A673 (cell line): ENCODE measurements around the gene TRIM15. TPM values are rescaled to one million over a fixed set of nuclear protein-coding genes. Genes with fewer than 3 reads are reported as not detected.
"Not testable (repeated sequence)": the region's sequence is repeated elsewhere in the genome, so short reads cannot be mapped to it uniquely, and the experiment has no call there.

Experiments used
- BruUV-seq: library from RNA; stranded (reverse); fragments of 400-500 nt; replicated peaks from 2 replicates; lab custom pipeline; 2021; lab: Mats Ljungman, UMichigan
- CTCF ChIA-PET: fragments of 300-600 bp; sonication (Branson Sonifier 250); formaldehyde crosslinking; loops from one replicate; lab custom pipeline; 2022; ENCODE audit warnings: antibody characterized with exemption; lab: Charles Lee
- POLR2A ChIA-PET: fragments of 300-600 bp; sonication (Branson Sonifier 250); formaldehyde crosslinking; loops from one replicate; lab custom pipeline; 2022; ENCODE audit warnings: antibody characterized with exemption; ENCODE audit not compliant: low non-redundant PET; lab: Charles Lee
- DNase-seq: peaks from one replicate; pipeline ENCODE4 v3.0.0-alpha.2; 2015; ENCODE audit warnings: low spot score
- H3K27ac ChIP-seq: fragments of 200-600 bp; sonication (generic); 2 replicates; pipeline ENCODE4 v1.5.1; 2016; ENCODE audit warnings: mixed run types, low read depth, mild to moderate bottlenecking, mixed read lengths, antibody characterized with exemption, low read length; ENCODE audit not compliant: poor library complexity, severe bottlenecking
- H3K27me3 ChIP-seq: fragments of 200-600 bp; sonication (generic); replicated peaks from 2 replicates; pipeline ENCODE4 v1.6.1; 2017; ENCODE audit warnings: mixed run types, low read depth, mild to moderate bottlenecking, mixed read lengths, antibody characterized with exemption, low read length; ENCODE audit not compliant: insufficient read depth, poor library complexity
- H3K36me3 ChIP-seq: fragments of 200-600 bp; sonication (generic); 2 replicates; pipeline ENCODE4 v1.6.1; 2016; ENCODE audit warnings: mixed run types, mild to moderate bottlenecking, mixed read lengths, antibody characterized with exemption, low read length; ENCODE audit not compliant: insufficient read depth, poor library complexity, severe bottlenecking
- H3K4me1 ChIP-seq: fragments of 200-600 bp; sonication (generic); 2 replicates; pipeline ENCODE4 v1.6.1; 2017; ENCODE audit warnings: mixed run types, mild to moderate bottlenecking, mixed read lengths, antibody characterized with exemption, low read length; ENCODE audit not compliant: insufficient read depth, poor library complexity, severe bottlenecking
- H3K4me3 ChIP-seq: fragments of 200-600 bp; sonication (generic); 2 replicates; pipeline ENCODE4 v1.5.1; 2016; ENCODE audit warnings: low read depth, mixed run types, mild to moderate bottlenecking, mixed read lengths, low read length; ENCODE audit not compliant: poor library complexity, severe bottlenecking
- H3K9me3 ChIP-seq: fragments of 200-600 bp; sonication (generic); 2 replicates; pipeline ENCODE4 v1.6.1; 2016; ENCODE audit warnings: mixed run types, low read depth, mild to moderate bottlenecking, mixed read lengths, antibody characterized with exemption, low read length; ENCODE audit not compliant: poor library complexity, severe bottlenecking
- EZH2 ChIP-seq: fragments of 200-600 bp; sonication (generic); IDR thresholded peaks from 2 replicates; pipeline ENCODE4 v1.6.1; 2017; ENCODE audit warnings: borderline replicate concordance, low read depth, mild to moderate bottlenecking, mixed read lengths, antibody characterized with exemption, low read length; ENCODE audit not compliant: poor library complexity, severe bottlenecking
- intact Hi-C: fragments of 100-400 bp; cut with micrococcal nuclease; formaldehyde crosslinking; loops from one replicate; pipeline ENCODE4 v1.10.0; 2022; ENCODE audit not compliant: unreplicated experiment
- total RNA-seq: library from RNA; stranded (reverse); gene quantifications from 2 replicates; pipeline ENCODE4 v1.2.3, GENCODE V29; 2021
- TF ChIP-seq, protein P1 (sequence below): fragments of 300-800, 200-600 bp; sonication (generic); conservative IDR thresholded peaks from 2 replicates; pipeline ENCODE4 v1.5.1; 2017; ENCODE audit warnings: low read depth, mild to moderate bottlenecking, antibody characterized with exemption, low read length, moderate library complexity, mixed read lengths

The TRIM15 gene
- total RNA-seq, 1 experiment from 2014 or later = not detected

- intact Hi-C loops = loop anchor here (10.0 kb wide), 1 partner anchor 106 kb away; the partner anchor contains the start of gene TRIM39
- peaks cover 8% of the 10 kb centered on the region for H3K9me3 ChIP-seq
- no peak overlapping the region for H3K27ac ChIP-seq
- ChIA-PET POLR2A (interaction anchor here (0.5 kb wide), 1 partner anchor 21 kb away, joined by 3 read pairs; no protein-coding TSS in a partner anchor), CTCF (interaction anchor here (0.6 to 1.1 kb wide), 3 partner anchors 52 to 179 kb away, joined by 3 to 4 read pairs (median 3); no protein-coding TSS in a partner anchor)
- no peaks in the 10 kb centered on the region for H3K36me3 ChIP-seq
- no peak overlapping the region for H3K4me3 ChIP-seq
- no peaks in the 10 kb centered on the region for H3K27me3 ChIP-seq
- peak; percentile 74 for DNase-seq
- H3K4me1 ChIP-seq = no peaks in the 10 kb centered on the region
- TF ChIP-seq, protein P1, sequence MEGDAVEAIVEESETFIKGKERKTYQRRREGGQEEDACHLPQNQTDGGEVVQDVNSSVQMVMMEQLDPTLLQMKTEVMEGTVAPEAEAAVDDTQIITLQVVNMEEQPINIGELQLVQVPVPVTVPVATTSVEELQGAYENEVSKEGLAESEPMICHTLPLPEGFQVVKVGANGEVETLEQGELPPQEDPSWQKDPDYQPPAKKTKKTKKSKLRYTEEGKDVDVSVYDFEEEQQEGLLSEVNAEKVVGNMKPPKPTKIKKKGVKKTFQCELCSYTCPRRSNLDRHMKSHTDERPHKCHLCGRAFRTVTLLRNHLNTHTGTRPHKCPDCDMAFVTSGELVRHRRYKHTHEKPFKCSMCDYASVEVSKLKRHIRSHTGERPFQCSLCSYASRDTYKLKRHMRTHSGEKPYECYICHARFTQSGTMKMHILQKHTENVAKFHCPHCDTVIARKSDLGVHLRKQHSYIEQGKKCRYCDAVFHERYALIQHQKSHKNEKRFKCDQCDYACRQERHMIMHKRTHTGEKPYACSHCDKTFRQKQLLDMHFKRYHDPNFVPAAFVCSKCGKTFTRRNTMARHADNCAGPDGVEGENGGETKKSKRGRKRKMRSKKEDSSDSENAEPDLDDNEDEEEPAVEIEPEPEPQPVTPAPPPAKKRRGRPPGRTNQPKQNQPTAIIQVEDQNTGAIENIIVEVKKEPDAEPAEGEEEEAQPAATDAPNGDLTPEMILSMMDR = peak; percentile 89
- no peak for TF ChIP-seq EZH2
- BruUV-seq = no TSS peak
Measured at GRCh38 chr6:30219244-30219643, 55.9 kb downstream of the TRIM15 start.

DNA sequence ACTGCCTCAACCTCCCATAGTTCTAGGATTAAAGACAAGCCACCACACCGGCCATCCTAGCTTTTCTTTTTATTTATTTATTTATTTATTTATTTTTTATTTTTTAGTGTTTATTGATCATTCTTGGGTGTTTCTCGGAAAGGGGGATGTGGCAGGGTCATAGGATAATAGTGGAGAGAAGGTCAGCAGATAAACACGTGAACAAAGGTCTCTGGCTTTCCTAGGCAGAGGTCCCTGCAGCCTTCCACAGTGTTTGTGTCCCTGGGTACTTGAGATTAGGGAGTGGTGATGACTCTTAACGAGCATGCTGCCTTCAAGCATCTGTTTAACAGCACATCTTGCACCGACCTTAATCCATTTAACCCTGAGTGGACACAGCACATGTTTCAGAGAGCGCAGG lies 58.0 kb downstream of the TRIM15 start:
- intact Hi-C loops = loop anchor here (2.0 kb wide), 1 partner anchor 175 kb away; no protein-coding TSS in a partner anchor
- H3K27me3 ChIP-seq, H3K27ac ChIP-seq, CTCF ChIA-PET, POLR2A ChIA-PET, DNase-seq, BruUV-seq, H3K4me1 ChIP-seq, H3K36me3 ChIP-seq, H3K4me3 ChIP-seq: not testable (repeated sequence)
- peaks cover 12% of the 10 kb centered on the region for H3K9me3 ChIP-seq

GRCh38 chr6:30221956-30222355 lies 58.6 kb downstream of the TRIM15 start:
- peaks cover 12% of the 10 kb centered on the region for H3K9me3 ChIP-seq
- H3K27ac ChIP-seq, H3K4me1 ChIP-seq, H3K36me3 ChIP-seq, H3K27me3 ChIP-seq, DNase-seq, POLR2A ChIA-PET, BruUV-seq, CTCF ChIA-PET, H3K4me3 ChIP-seq: not testable (repeated sequence)
- intact Hi-C loops = loop anchor here (2.0 kb wide), 1 partner anchor 175 kb away; no protein-coding TSS in a partner anchor

Other genes starting within 250 kb of the TRIM15 start
- 190 TPM in 2 replicates for gene HLA-A, start 221.0 kb upstream of the TRIM15 start, total RNA-seq
- 30.9 and 34.2 TPM in 2 replicates for gene POLR1H, start 102.3 kb upstream of the TRIM15 start, total RNA-seq
- gene PPP1R11, start 96.3 kb upstream of the TRIM15 start, total RNA-seq = 46.2 and 46.8 TPM in 2 replicates
- not detected in 2 replicates for gene RNF39, start 87.8 kb upstream of the TRIM15 start, total RNA-seq
- not detected in 2 replicates for gene TRIM31, start 50.5 kb upstream of the TRIM15 start, total RNA-seq
- gene TRIM40, start 27.4 kb upstream of the TRIM15 start, total RNA-seq = not detected in 2 replicates
- gene TRIM10, start 2.3 kb upstream of the TRIM15 start, total RNA-seq = not detected in 2 replicates
- 38.6 and 41.3 TPM in 2 replicates for gene TRIM26, start 49.9 kb downstream of the TRIM15 start, total RNA-seq
- gene TRIM39, start 163.4 kb downstream of the TRIM15 start, total RNA-seq = 13.7 and 14.3 TPM in 2 replicates
- gene RPP21, start 181.6 kb downstream of the TRIM15 start, total RNA-seq = 65.1 and 65.9 TPM in 2 replicates